Endothelial cell of umbilical vein (primary cell): ENCODE results near the gene ANXA5. TPM values are rescaled to one million over a fixed set of nuclear protein-coding genes. Genes with fewer than 3 reads are reported as not detected.

ENCODE experiments used
- BruUV-seq: library from RNA; stranded (reverse); fragments of 400-500 nt; replicated peaks from 2 replicates; lab custom pipeline; 2021; lab: Mats Ljungman, UMichigan
- CTCF ChIA-PET: fragments of 300-600, 350-600 bp; sonication (Branson Sonifier 250); formaldehyde crosslinking; loops from one replicate; lab custom pipeline; 2021; ENCODE audit warnings: antibody characterized with exemption, inconsistent platforms; lab: Charles Lee
- POLR2A ChIA-PET: fragments of 300-600, 350-600 bp; sonication (Branson Sonifier 250); formaldehyde crosslinking; loops from one replicate; lab custom pipeline; 2021; ENCODE audit warnings: antibody characterized with exemption, inconsistent platforms; lab: Charles Lee
- DNase-seq: peaks from one replicate; pipeline ENCODE4 v3.0.0-alpha.2; 2011; ENCODE audit warnings: low read depth, low spot score
- FAIRE-seq: peaks from 2 replicates; lab custom pipeline; 2011; peaks lifted over from hg19 to GRCh38; lab: Jason Lieb, UNC
- H2AFZ ChIP-seq: 2 replicates; pipeline ENCODE4 v1.6.0; 2012; ENCODE audit warnings: low read depth, low read length, control low read depth, inconsistent platforms
- H3K27ac ChIP-seq: 2 replicates; pipeline ENCODE4 v1.5.1; 2011; ENCODE audit warnings: low read depth, mild to moderate bottlenecking, control low read depth, low read length, moderate library complexity; ENCODE audit not compliant: insufficient read depth
- H3K27me3 ChIP-seq, 2 experiments: 2 replicates each; pipeline versions ENCODE4 v1.6.0 to v1.6.1; 2011; ENCODE audit warnings: low read length in 2 of 2, mixed read lengths in 1 of 2; ENCODE audit not compliant: control insufficient read depth in 2 of 2, insufficient read depth in 2 of 2
- H3K36me3 ChIP-seq, 2 experiments: 2 replicates in 1 of 2; 3 replicates in 1 of 2; pipeline ENCODE4 v1.5.1; 2011; ENCODE audit warnings: low read length in 2 of 2, mild to moderate bottlenecking in 1 of 2, moderate library complexity in 1 of 2; ENCODE audit not compliant: control insufficient read depth in 2 of 2, insufficient read depth in 2 of 2; ENCODE audit errors: extremely low read depth in 1 of 2
- H3K4me1 ChIP-seq: 3 replicates; pipeline ENCODE4 v1.5.1; 2011; ENCODE audit warnings: mild to moderate bottlenecking, low read length; ENCODE audit not compliant: control insufficient read depth, insufficient read depth; ENCODE audit errors: extremely low read depth
- H3K4me2 ChIP-seq: 2 replicates; pipeline ENCODE4 v1.6.1; 2011; ENCODE audit warnings: low read length, control low read depth, mixed read lengths; ENCODE audit not compliant: insufficient read depth
- H3K4me3 ChIP-seq, 3 experiments: fragments of 200-600 bp in 1 of 3; sonication (generic), shearing (Covaris generic) in 1 of 3; replicated peaks in 1 of 3; 2 replicates each; pipeline ENCODE4 v1.5.1; 2011 to 2016; ENCODE audit warnings: control low read depth in 3 of 3, low read length in 3 of 3, mild to moderate bottlenecking in 2 of 3, inconsistent platforms in 1 of 3, low read depth in 1 of 3, moderate library complexity in 1 of 3; ENCODE audit not compliant: insufficient read depth in 1 of 3
- H3K79me2 ChIP-seq: 2 replicates; pipeline ENCODE4 v1.6.0; 2012; ENCODE audit warnings: low read length, inconsistent platforms; ENCODE audit not compliant: control insufficient read depth, insufficient read depth
- H3K9ac ChIP-seq: replicated peaks from 2 replicates; pipeline ENCODE3; 2011; ENCODE audit warnings: low read length, control low read depth; ENCODE audit not compliant: insufficient read depth; ENCODE audit errors: extremely low read depth
- H3K9me1 ChIP-seq: replicated peaks from 3 replicates; pipeline ENCODE4 v1.6.0; 2011; ENCODE audit warnings: mild to moderate bottlenecking, low read length; ENCODE audit not compliant: control insufficient read depth, insufficient read depth; ENCODE audit errors: extremely low read depth
- H3K9me3 ChIP-seq: replicated peaks from 2 replicates; pipeline ENCODE4 v1.5.1; 2012; ENCODE audit warnings: low read length, inconsistent platforms; ENCODE audit not compliant: control insufficient read depth, insufficient read depth
- H4K20me1 ChIP-seq: replicated peaks from 2 replicates; pipeline ENCODE3; 2011; ENCODE audit warnings: mild to moderate bottlenecking, low read length; ENCODE audit not compliant: control insufficient read depth, insufficient read depth; ENCODE audit errors: extremely low read depth
- EZH2 ChIP-seq: IDR thresholded peaks from 2 replicates; pipeline ENCODE4 v1.6.1; 2012; ENCODE audit warnings: borderline replicate concordance, low read depth, mild to moderate bottlenecking, moderate library complexity, low read length, inconsistent platforms; ENCODE audit not compliant: severe bottlenecking
- FOS ChIP-seq: IDR thresholded peaks from 2 replicates; pipeline ENCODE4 v1.6.1; 2011; ENCODE audit warnings: mild to moderate bottlenecking, low read length, moderate library complexity, borderline replicate concordance; ENCODE audit not compliant: insufficient read depth
- GATA2 ChIP-seq: IDR thresholded peaks from 2 replicates; pipeline ENCODE4 v1.7.0; 2011; ENCODE audit warnings: low read depth, mild to moderate bottlenecking, moderate library complexity, mixed read lengths, low read length; ENCODE audit not compliant: insufficient read length, insufficient read depth
- JUN ChIP-seq: IDR thresholded peaks from 2 replicates; pipeline ENCODE4 v1.6.1; 2011; ENCODE audit warnings: borderline replicate concordance, low read depth; ENCODE audit not compliant: insufficient read length, insufficient read depth
- MYC ChIP-seq: IDR thresholded peaks from one replicate; pipeline ENCODE4 v1.6.1; 2011; ENCODE audit warnings: mild to moderate bottlenecking, low read depth, low read length
- POLR2A ChIP-seq: IDR thresholded peaks from 2 replicates; pipeline ENCODE4 v1.6.1; 2012; ENCODE audit warnings: low read depth, mild to moderate bottlenecking, control low read depth, low read length
- POLR2AphosphoS5 ChIP-seq: IDR thresholded peaks from 2 replicates; pipeline ENCODE4 v1.6.1; 2012; ENCODE audit warnings: low read depth, mild to moderate bottlenecking, control low read depth, low read length, moderate library complexity; ENCODE audit not compliant: insufficient read depth
- dilution Hi-C: fragments of 300-500 bp; cut with MboI; formaldehyde crosslinking; loops from one replicate; pipeline ENCODE4 v1.15.0; 2019; ENCODE audit warnings: low sequenced_read_pairs; ENCODE audit not compliant: extremely low pct_ligation_motif_present
- intact Hi-C: fragments of 100-400 bp; cut with micrococcal nuclease; formaldehyde crosslinking; loops from one replicate; pipeline ENCODE4 v1.10.0; 2022
- polyA plus RNA-seq, 4 experiments: library from polyadenylated mRNA; depleted of rRNA in 3 of 4; stranded (reverse) in 3 of 4; unstranded in 1 of 4; fragments of >200 nt; gene quantifications; 2 replicates each; pipeline versions ENCODE4 v1.2.1 to v1.2.3, GENCODE V29; 2011 to 2012; ENCODE audit warnings: missing spikeins in 1 of 4
- total RNA-seq: library from RNA; stranded (reverse); gene quantifications from 2 replicates; pipeline ENCODE4 v1.2.3, GENCODE V29; 2021
- TF ChIP-seq, protein P1 (sequence below): IDR thresholded peaks from 2 replicates; pipeline ENCODE4 v1.6.1; 2011; ENCODE audit not compliant: insufficient read depth, insufficient read length
- TF ChIP-seq, protein P2 (sequence below), 2 donors: IDR thresholded peaks; 1 replicate in 1 of 2; 2 replicates in 1 of 2; pipeline ENCODE4 v1.5.1; 2011; ENCODE audit warnings: low read length in 2 of 2, mild to moderate bottlenecking in 2 of 2, moderate library complexity in 2 of 2, control low read depth in 1 of 2, inconsistent platforms in 1 of 2, low read depth in 1 of 2; ENCODE audit not compliant: insufficient read depth in 1 of 2; ENCODE audit errors: extremely low read depth in 1 of 2

The ANXA5 gene
- total and polyA plus RNA-seq, 2 donors (not counting 3 experiments of a cell fraction or from before 2014, with no cell fraction given) = 450 to 528 TPM

DNA sequence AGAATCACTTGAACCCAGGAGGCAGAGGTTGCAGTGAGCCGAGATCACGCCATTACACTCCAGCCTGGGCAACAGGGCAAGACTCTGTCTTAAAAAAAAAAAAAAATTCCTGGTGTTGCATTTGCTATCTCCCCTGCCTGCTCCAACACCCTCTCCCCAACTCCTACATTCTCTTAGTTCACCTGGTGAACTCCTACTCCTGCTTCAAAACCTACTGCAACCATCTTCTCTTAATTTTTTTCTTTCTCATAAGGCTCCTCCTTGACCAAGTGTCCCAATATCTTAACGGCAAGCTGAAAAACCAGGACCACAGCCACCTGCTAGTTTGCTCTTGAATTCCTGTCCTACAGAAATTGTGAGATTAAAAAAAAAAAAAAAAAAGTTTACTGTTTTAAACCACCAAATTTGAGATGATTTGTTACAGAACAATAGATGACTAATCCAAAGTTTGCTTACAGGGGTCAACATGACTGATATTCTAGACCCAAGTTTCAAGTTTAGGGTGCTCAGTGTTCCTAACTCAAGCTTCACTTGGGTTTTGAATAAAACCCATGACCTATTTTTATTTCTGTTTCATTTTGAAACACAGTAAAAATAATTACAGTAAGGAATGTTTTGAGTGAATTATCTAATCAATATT, 13.1 kb upstream of the ANXA5 start:
- Histone ChIP-seq H2AFZ (no peak overlapping the region), H3K27ac (peak overlapping the region; percentile 52), H3K9me3 (no peaks in the 10 kb centered on the region), H3K36me3 (no peaks in the 10 kb centered on the region), H3K27me3 (no peaks in the 10 kb centered on the region), H3K9me1 (no peaks in the 10 kb centered on the region), H3K4me2 (peak overlapping the region; percentile 42), H4K20me1 (no peaks in the 10 kb centered on the region), H3K4me3 (no peak overlapping the region), H3K79me2 (no peaks in the 10 kb centered on the region), H3K4me1 (peaks cover 27% of the 10 kb centered on the region), H3K9ac (peak overlapping the region; percentile 5)
- DNase-seq = no peak
- POLR2A ChIA-PET = interaction anchor here (2.9 kb wide), 1 partner anchor 13 kb away, joined by 18 read pairs; the partner anchor contains the start of gene ANXA5
- peak; percentile 61 for FAIRE-seq
- intact Hi-C loops = no loop called here
- dilution Hi-C loops = no loop called here
- TF ChIP-seq POLR2AphosphoS5 (no peak), GATA2 (peak; percentile 9), MYC (no peak), FOS (peak; percentile 37), POLR2A (no peak)
- CTCF ChIA-PET = interaction anchor here (0.7 to 3.8 kb wide), 2 partner anchors 13 to 80 kb away, joined by 3 to 31 read pairs; partner anchors contain the start of gene ANXA5
- BruUV-seq = no TSS peak

DNA sequence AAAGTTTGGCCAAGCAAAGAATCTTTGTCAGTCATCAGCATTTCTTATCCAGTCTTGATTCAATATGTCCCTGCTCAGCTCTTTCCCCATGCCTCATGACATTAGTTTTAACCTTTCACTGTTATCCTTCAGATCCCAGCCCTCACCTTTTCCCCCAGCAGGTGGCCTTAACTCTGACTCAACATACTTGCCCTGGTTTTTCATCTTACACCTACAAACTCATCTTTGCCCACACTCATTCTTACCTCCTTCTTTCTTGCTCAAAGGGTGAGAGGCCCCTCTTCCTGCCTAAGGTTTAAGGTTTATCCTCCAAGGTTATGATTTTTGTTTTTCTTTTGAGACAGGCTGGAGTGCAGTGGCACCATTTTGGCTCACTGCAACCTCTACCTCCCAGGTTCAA, 10.6 kb upstream of the ANXA5 start:
- intact Hi-C loops (no loop called here), dilution Hi-C loops (no loop called here)
- Histone ChIP-seq H2AFZ (no peak overlapping the region), H3K27ac (no peak overlapping the region), H3K4me2 (no peak overlapping the region), H3K4me3 (no peak overlapping the region), H3K9me1 (no peaks in the 10 kb centered on the region), H4K20me1 (no peaks in the 10 kb centered on the region), H3K9me3 (no peaks in the 10 kb centered on the region), H3K4me1 (peaks cover 19% of the 10 kb centered on the region), H3K79me2 (no peaks in the 10 kb centered on the region), H3K36me3 (no peaks in the 10 kb centered on the region), H3K9ac (no peak overlapping the region), H3K27me3 (no peaks in the 10 kb centered on the region)
- FAIRE-seq (no peak), DNase-seq (no peak)
- TF ChIP-seq POLR2A (no peak), MYC (no peak), POLR2AphosphoS5 (no peak), EZH2 (no peak), FOS (no peak), JUN (no peak), GATA2 (no peak)
- TF ChIP-seq, protein P1, sequence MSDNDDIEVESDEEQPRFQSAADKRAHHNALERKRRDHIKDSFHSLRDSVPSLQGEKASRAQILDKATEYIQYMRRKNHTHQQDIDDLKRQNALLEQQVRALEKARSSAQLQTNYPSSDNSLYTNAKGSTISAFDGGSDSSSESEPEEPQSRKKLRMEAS = no peak
- TF ChIP-seq, protein P2, sequence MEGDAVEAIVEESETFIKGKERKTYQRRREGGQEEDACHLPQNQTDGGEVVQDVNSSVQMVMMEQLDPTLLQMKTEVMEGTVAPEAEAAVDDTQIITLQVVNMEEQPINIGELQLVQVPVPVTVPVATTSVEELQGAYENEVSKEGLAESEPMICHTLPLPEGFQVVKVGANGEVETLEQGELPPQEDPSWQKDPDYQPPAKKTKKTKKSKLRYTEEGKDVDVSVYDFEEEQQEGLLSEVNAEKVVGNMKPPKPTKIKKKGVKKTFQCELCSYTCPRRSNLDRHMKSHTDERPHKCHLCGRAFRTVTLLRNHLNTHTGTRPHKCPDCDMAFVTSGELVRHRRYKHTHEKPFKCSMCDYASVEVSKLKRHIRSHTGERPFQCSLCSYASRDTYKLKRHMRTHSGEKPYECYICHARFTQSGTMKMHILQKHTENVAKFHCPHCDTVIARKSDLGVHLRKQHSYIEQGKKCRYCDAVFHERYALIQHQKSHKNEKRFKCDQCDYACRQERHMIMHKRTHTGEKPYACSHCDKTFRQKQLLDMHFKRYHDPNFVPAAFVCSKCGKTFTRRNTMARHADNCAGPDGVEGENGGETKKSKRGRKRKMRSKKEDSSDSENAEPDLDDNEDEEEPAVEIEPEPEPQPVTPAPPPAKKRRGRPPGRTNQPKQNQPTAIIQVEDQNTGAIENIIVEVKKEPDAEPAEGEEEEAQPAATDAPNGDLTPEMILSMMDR (IDR thresholded peaks at IDR 0.05; ENCODE audit: extremely low read depth in 1 of 2, insufficient read depth in 1 of 2, low read depth in 1 of 2, low read length in 2 of 2) = no peak
- ChIA-PET POLR2A (no interaction called here), CTCF (interaction anchor here (1.3 to 2.1 kb wide), 2 partner anchors 9 to 11 kb away, joined by 3 to 14 read pairs; partner anchors contain the start of gene ANXA5)
- no TSS peak for BruUV-seq
